B cell (primary cell): Measurements from ENCODE around the gene ATR. TPM values are rescaled to one million over a fixed set of nuclear protein-coding genes. Genes with fewer than 3 reads are reported as not detected.
"Not testable (repeated sequence)": the region's sequence is repeated elsewhere in the genome, so short reads cannot be mapped to it uniquely, and the experiment has no call there.

Experiments
- ATAC-seq: fragments of 200-7000 bp; cut with Tn5 transposase; one replicate; pipeline ENCODE4 v1.10.0; 2021; ENCODE audit warnings: low read depth, mild to moderate bottlenecking, moderate number of reproducible peaks, moderate library complexity
- CTCF ChIA-PET: fragments of 350-600 bp; sonication (Branson Sonifier 250); formaldehyde crosslinking; loops from one replicate; lab custom pipeline; 2021; ENCODE audit warnings: antibody characterized with exemption, inconsistent platforms; lab: Charles Lee
- POLR2A ChIA-PET: fragments of 350-600 bp; sonication (Branson Sonifier 250); formaldehyde crosslinking; loops from one replicate; lab custom pipeline; 2021; ENCODE audit warnings: antibody characterized with exemption; lab: Charles Lee
- DNase-seq: peaks from one replicate; pipeline ENCODE4 v3.0.0; 2013
- H2AFZ ChIP-seq: 2 replicates; pipeline ENCODE4 v1.6.1; 2012; ENCODE audit warnings: mild to moderate bottlenecking, low read depth, low read length; ENCODE audit not compliant: insufficient read depth, poor library complexity, severe bottlenecking
- H3K27ac ChIP-seq, 2 donors: 1 replicate in 1 of 2; 2 replicates in 1 of 2; pipeline ENCODE4 v1.5.1; 2012 to 2013; ENCODE audit warnings: low read length in 2 of 2, mild to moderate bottlenecking in 2 of 2, moderate library complexity in 1 of 2
- H3K27me3 ChIP-seq, 4 experiments: fragments of 200-600 bp in 1 of 4; sonication (generic) in 1 of 4; replicated peaks in 1 of 4; 1 replicate in 2 of 4; 2 replicates in 2 of 4; pipeline versions ENCODE4 v1.6.1 to v1.7.0; 2013 to 2016; ENCODE audit warnings: low read length in 3 of 4, mild to moderate bottlenecking in 2 of 4, mixed read lengths in 1 of 4, moderate library complexity in 1 of 4; ENCODE audit not compliant: insufficient read depth in 4 of 4, control insufficient read depth in 3 of 4; ENCODE audit errors: control extremely low read depth in 1 of 4
- H3K36me3 ChIP-seq, 2 experiments: replicated peaks in 1 of 2; 1 replicate in 1 of 2; 2 replicates in 1 of 2; pipeline versions ENCODE4 v1.6.1 to v1.7.1; 2013; ENCODE audit warnings: low read length in 1 of 2; ENCODE audit not compliant: insufficient read depth in 2 of 2, control insufficient read depth in 1 of 2; ENCODE audit errors: control extremely low read depth in 1 of 2, extremely low read depth in 1 of 2
- H3K4me1 ChIP-seq, 2 donors: fragments of 200-600 bp in 1 of 2; sonication (generic) in 1 of 2; 1 replicate in 1 of 2; 2 replicates in 1 of 2; pipeline versions ENCODE4 v1.5.1 to v1.6.1; 2013 to 2017; ENCODE audit warnings: low read length in 2 of 2; ENCODE audit not compliant: control insufficient read depth in 2 of 2, insufficient read depth in 2 of 2
- H3K4me2 ChIP-seq: replicated peaks from 2 replicates; pipeline ENCODE3; 2012; ENCODE audit warnings: mild to moderate bottlenecking, low read depth, low read length; ENCODE audit not compliant: poor library complexity, severe bottlenecking
- H3K4me3 ChIP-seq, 5 experiments: fragments of 200-600 bp in 1 of 5; sonication (generic) in 1 of 5; 1 replicate in 3 of 5; 2 replicates in 2 of 5; pipeline versions ENCODE4 v1.5.1 to v1.7.0; 2011 to 2016; ENCODE audit warnings: low read length in 4 of 5, mild to moderate bottlenecking in 4 of 5, low read depth in 2 of 5, control low read depth in 1 of 5, moderate library complexity in 1 of 5; ENCODE audit not compliant: insufficient read depth in 1 of 5; ENCODE audit errors: control extremely low read depth in 1 of 5, extremely low read depth in 1 of 5
- H3K79me2 ChIP-seq: fragments of 200-600 bp; sonication (generic); one replicate; pipeline ENCODE4 v1.6.0; 2016; ENCODE audit warnings: low read length; ENCODE audit not compliant: control insufficient read depth, insufficient read depth
- H3K9ac ChIP-seq: fragments of 200-600 bp; sonication (generic); 2 replicates; pipeline ENCODE4 v1.6.1; 2017; ENCODE audit warnings: mild to moderate bottlenecking, low read length, moderate library complexity
- H3K9me3 ChIP-seq, 3 donors: one replicate each; pipeline versions ENCODE4 v1.6.1 to v1.7.1; 2013; ENCODE audit warnings: low read length in 2 of 3; ENCODE audit not compliant: control insufficient read depth in 2 of 3, insufficient read depth in 1 of 3; ENCODE audit errors: control extremely low read depth in 1 of 3
- H4K20me1 ChIP-seq: 2 replicates; pipeline ENCODE4 v1.6.0; 2012; ENCODE audit warnings: mild to moderate bottlenecking, low read length; ENCODE audit not compliant: insufficient read depth, control insufficient read depth, poor library complexity, severe bottlenecking
- H3K27ac Mint-ChIP-seq: one replicate; pipeline ENCODE4 v1.8.0; 2021; ENCODE audit warnings: mixed read lengths
- H3K27me3 Mint-ChIP-seq: one replicate; pipeline ENCODE4 v1.8.0; 2021; ENCODE audit warnings: mixed read lengths
- H3K4me1 Mint-ChIP-seq: one replicate; pipeline ENCODE4 v1.8.0; 2021; ENCODE audit warnings: mixed read lengths
- H3K4me3 Mint-ChIP-seq: one replicate; pipeline ENCODE4 v1.8.0; 2021; ENCODE audit warnings: mixed read lengths
- H3K9me3 Mint-ChIP-seq: one replicate; pipeline ENCODE4 v1.8.0; 2022; ENCODE audit warnings: mixed read lengths; ENCODE audit not compliant: insufficient read depth
- CTCF ChIP-seq: fragments of 200-600 bp; IDR thresholded peaks from one replicate; pipeline ENCODE4 v1.8.0; 2022; ENCODE audit warnings: antibody characterized with exemption, mild to moderate bottlenecking
- EZH2 ChIP-seq: IDR thresholded peaks from 2 replicates; pipeline ENCODE4 v1.6.1; 2012; ENCODE audit warnings: borderline replicate concordance, low read depth, mild to moderate bottlenecking, moderate library complexity, low read length; ENCODE audit not compliant: insufficient read depth, poor library complexity, severe bottlenecking
- WGBS: methylation state at CpG from one replicate; pipeline ENCODE4 v1.1.5; 2013; ENCODE audit warnings: missing lambda C conversion rate; ENCODE audit not compliant: insufficient coverage; 5-methylcytosine and 5-hydroxymethylcytosine counted together
- intact Hi-C: fragments of 100-400 bp; cut with micrococcal nuclease; formaldehyde crosslinking; loops from one replicate; pipeline ENCODE4 v1.10.0; 2022
- polyA plus RNA-seq: library from polyadenylated mRNA; depleted of rRNA; stranded (reverse); fragments of >200 nt; gene quantifications from 2 replicates; pipeline ENCODE4 v1.2.3, GENCODE V29; 2012
- total RNA-seq, 2 donors: library from RNA; stranded (reverse); fragments of 120-200 nt in 1 of 2; gene quantifications; 1 replicate in 1 of 2; 2 replicates in 1 of 2; pipeline versions ENCODE4 v1.2.3 to v1.2.4, GENCODE V29; 2013 to 2022

Gene ATR
- total and polyA plus RNA-seq, 2 donors (not counting 1 experiment from before 2014, with no cell fraction given): 17.1 to 46.7 TPM

DNA sequence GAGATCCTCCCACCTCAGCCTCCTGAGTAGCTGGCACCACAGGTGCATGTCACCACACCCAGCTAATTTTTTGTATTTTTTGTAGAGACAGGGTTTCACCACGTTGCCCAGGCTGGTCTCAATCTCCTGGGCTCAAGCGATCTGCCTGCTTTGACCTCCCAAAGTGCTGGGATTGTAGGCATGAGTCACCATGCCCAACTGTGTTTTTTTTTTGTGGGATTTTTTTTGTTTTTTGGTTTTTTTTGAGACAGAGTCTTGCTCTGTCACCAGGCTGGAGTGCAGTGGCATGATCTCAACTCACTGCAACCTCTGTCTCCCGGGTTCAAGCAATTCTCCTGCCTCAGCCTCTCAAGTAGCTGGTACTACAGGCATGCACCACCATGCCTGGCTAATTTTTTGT, 9.1 kb downstream of the ATR start:
- POLR2A ChIA-PET, ATAC-seq, H3K4me2 ChIP-seq, H3K4me3 Mint-ChIP-seq, H3K9me3 Mint-ChIP-seq, H3K9ac ChIP-seq, intact Hi-C loops, H3K27me3 Mint-ChIP-seq, CTCF ChIA-PET, H3K4me3 ChIP-seq, H3K27ac ChIP-seq, H3K4me1 Mint-ChIP-seq, H3K4me1 ChIP-seq, H3K27ac Mint-ChIP-seq, H3K27me3 ChIP-seq, H2AFZ ChIP-seq, H3K9me3 ChIP-seq, DNase-seq: not testable (repeated sequence)
- Histone ChIP-seq H4K20me1 (peaks cover 38% of the 10 kb centered on the region), H3K36me3 (peaks cover 4 to 13% of the 10 kb centered on the region in 2 experiments), H3K79me2 (peaks cover 51% of the 10 kb centered on the region)
- WGBS: 100% methylated on average over 2 of the region's 3 CpGs

- TF ChIP-seq CTCF (no peak), EZH2 (no peak)
- CTCF ChIA-PET: no interaction called here
These were observed 10.0 kb downstream of the ATR start for GRCh38 chr3:142568393-142569017.

More at GRCh38 chr3:142568393-142569017, 10.0 kb downstream of the ATR start:
- Histone ChIP-seq H2AFZ (no peak overlapping the region), H3K4me3 (no peak overlapping the region), H4K20me1 (peaks cover 37% of the 10 kb centered on the region), H3K27me3 (no peaks in the 10 kb centered on the region), H3K9ac (no peak overlapping the region), H3K4me2 (no peak overlapping the region), H3K9me3 (peaks cover 0 to 8% (median 0%) of the 10 kb centered on the region in 3 donors), H3K4me1 (no peaks in the 10 kb centered on the region), H3K79me2 (peaks cover 42% of the 10 kb centered on the region), H3K27ac (no peak overlapping the region), H3K36me3 (peaks cover 4 to 15% of the 10 kb centered on the region in 2 experiments)
- Mint-ChIP-seq H3K27ac (no peak overlapping the region), H3K4me1 (peaks cover 6% of the 10 kb centered on the region), H3K4me3 (no peak overlapping the region), H3K9me3 (no peaks in the 10 kb centered on the region), H3K27me3 (no peaks in the 10 kb centered on the region)
- 99% methylated on average over 21 of the region's 21 CpGs for WGBS
- ATAC-seq: no peak
- no peak for DNase-seq
- intact Hi-C loops: no loop called here
- POLR2A ChIA-PET: no interaction called here
